Left cardiac atrium (tissue), 4 donors: Measurements from ENCODE around the gene KCNMA1. TPM values are rescaled to one million over a fixed set of nuclear protein-coding genes. Genes with fewer than 3 reads are reported as not detected.
A peak's percentile ranks its signal among the peaks of the same experiment; 100 is the strongest.

ENCODE experiments used
- ATAC-seq, 2 donors: fragments of 200-7000 bp; cut with Tn5 transposase; one replicate each; pipeline ENCODE4 v1.9.1; 2020; ENCODE audit warnings: mild to moderate bottlenecking in 2 of 2, moderate library complexity in 2 of 2
- DNase-seq: peaks from one replicate; pipeline ENCODE4 v3.0.0-alpha.2; 2020
- intact Hi-C, 2 donors: fragments of 100-400 bp; cut with DNase I; formaldehyde crosslinking; loops; one replicate each; pipeline versions ENCODE4 v1.14.1 to v1.15.1; 2022 to 2023
- total RNA-seq, 2 donors: library from RNA; stranded (reverse); fragmentation: NEBNext Ultra II Directional; extraction: Animal tissue kit (Norgen Biotek cat#: 25700); gene quantifications; one replicate each; pipeline ENCODE4 v1.2.1, GENCODE V29; 2021
- donor health status: DM: no; HTN: yes; CAD: no.
- donor health status: DM: no; HTN: yes; CAD: no; lungs with severe emphysema.
- donor health status: DM: yes; HTN: yes; CAD: no.
- donor health status: Dilated cardiomyopathy.

KCNMA1 gene
- total RNA-seq, 2 donors from 2014 or later, result 4.1 to 5.3 TPM

DNA sequence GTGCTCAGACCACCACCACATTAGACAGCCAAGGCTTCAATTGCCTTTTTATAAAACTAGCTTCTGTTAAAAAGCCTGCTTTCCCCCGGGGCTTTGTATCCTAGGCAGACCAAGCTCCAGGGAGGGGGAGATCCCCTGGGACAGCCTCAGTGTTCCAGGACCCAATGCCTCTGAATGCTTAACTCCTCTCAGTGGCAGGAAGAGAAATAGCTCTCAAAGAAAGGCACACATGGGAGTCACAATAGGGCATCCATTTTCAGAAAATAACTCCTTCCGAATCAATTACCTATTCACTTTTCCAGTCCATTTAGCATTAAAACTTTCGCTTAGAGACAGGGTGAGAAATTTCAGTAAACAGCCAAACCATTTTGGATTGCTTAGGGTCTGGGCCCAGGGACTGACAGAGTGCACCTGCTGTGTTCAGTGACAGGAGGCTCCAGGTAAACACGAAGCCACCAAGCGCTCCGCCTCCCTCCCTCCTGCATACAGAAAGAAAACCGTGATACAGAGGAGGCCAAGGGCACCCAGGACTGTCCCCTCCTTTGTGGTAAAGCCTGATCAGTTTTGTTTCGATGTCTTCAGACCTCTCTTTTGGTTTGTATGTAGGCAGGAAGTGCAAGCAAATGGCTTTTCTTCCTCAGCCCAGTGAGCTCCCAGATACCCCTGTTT, 599.7 kb downstream of the KCNMA1 start:
- DNase-seq (no peak), ATAC-seq (no peak)
- intact Hi-C loops, result no loop called here

DNA sequence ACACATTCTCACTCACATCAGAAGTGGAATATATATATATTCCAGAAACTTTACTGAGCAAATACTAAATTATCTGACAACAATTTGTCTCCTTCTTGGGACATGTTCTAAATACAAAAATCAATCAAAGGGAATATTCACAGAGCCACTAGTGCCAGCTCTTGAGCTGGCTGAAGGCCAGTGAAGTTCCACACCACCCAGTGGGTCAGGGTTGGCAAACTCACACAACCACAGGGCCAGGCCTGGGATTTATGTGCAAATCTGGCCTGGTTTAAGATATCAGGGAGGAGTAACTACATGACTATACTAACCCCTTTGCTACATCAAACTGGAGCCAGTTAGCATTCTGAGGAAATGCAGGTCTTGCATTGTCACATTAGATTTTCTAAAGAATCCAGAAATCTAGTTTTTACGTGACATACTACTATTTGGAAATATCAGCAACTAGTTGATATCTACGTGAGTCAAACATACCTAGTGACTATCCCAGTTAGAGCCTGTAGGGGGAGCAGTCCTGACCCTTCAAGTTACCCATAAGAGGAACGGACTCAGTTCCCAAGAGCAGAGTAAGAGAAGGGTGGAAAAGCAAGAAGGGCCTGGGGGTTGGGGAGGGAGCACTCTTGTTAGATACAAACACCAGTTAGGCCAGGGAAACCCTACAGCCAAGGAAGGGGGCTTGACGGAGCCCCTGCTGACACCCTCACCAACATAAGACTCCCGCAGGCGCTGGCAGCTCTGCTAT, 600.4 kb downstream of the KCNMA1 start:
- peak in 1 of 2 donors; percentile 23 for ATAC-seq
- DNase-seq, result no peak
- intact Hi-C loops, result no loop called here

DNA sequence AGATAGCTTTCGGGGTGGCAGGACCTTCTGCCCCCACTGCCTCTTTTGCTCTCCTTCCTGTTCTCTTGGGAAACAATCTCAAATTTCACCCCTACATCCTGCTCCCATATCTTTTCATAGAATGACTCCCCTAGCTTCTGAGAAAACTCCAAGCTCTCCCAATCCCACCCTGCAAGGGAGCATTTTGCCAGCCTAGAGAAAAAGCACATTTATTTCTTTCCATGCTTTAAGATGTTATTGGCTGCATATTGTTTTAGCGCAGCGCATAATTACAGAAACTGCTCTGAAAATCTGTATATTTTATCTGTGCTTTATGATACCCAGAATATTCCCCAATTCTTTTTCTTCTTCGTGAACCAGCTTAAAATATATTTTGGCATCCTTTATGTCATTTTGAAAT, 601.3 kb downstream of the KCNMA1 start:
- ATAC-seq (no peak), DNase-seq (no peak)
- intact Hi-C loops, result no loop called here

DNA sequence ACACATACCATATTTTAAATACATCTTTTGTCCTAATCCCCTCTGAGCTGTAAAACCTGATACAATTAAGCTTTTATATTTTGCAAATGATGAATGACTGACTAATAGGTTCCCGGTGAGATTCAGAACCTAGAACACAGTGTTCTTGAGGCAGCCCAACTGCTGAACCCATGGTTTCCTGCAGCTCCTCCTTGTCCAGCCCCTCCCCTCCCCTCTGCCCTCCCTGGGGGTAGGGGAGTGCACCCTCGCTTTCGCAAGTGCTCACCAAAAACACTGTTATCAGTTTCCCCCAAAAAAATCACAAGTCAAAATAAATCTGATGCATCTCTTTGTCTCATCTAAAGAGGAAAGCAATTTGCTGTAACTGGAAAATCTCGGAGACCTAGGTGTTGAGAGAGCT, 602.8 kb downstream of the KCNMA1 start:
- ATAC-seq (no peak), DNase-seq (no peak)
- intact Hi-C loops, result no loop called here

DNA sequence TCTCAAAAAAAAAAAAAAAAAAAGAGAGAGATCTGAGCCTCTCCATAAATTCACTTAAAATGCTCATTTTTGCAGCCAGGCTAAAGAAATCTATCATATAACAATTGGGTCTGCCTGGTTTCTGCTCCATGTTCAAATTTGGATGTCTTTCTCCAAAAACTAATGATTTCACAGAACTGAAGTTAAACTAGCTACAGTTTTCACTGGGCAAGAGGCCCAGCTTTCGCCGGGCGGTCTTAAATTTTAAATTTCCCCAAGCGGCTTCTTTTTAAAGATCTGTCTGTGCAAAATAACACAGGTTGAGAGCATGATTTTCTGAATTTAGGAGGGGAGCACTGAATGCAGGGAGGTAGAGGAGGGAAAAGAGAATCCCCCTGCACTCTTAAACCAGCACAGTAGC, 603.4 kb downstream of the KCNMA1 start:
- intact Hi-C loops, result no loop called here
- DNase-seq, result no peak
- ATAC-seq, result no peak

DNA sequence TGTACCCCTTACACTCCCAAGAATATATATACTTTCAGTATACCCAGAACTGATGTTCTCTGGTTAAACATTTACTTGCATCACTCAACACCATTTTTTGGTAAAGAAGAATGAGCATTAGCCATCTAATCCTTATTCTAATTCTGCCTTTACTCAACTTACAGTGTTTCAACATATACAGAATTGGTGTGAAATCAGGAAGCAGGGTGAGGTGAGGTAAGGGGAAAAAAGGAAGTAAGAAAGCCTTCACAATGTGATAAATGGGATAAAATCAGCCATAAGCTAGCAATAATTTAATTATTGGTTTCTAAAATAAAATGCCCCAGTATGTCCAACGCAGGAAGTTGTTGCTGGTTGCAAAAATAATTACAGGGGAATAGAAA, 605.4 kb downstream of the KCNMA1 start:
- ATAC-seq (no peak), DNase-seq (no peak)
- intact Hi-C loops, result no loop called here

DNA sequence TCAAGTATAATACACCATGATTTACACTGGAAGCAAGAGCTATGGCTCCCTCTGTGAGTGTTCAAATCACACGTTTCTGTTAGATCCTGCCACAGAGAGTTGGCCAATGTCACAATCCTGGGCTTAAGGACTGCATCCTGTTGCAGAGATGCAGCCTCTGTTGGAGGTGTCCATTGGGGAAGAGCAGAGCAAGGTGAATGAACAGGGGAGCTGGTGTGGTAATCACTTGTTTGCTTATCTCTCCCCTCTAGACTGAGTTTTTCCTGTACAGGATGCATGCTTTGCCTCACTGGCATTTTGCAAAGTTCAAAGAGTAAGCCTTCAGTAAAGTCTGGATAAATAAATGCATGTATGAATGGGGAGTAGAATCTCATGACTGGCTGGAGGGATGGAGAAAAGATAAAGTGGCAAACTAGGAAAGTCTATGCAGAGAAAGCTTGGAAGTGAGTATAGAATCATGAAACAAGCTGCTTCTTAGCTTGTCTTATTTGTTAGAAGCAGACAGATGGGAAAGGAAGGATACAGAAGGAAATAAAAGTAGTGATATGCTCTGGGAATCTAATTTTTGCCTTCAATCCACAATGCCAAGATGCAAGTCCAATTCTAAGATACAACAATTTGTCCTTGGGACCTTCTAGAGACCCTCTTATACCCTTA, 605.9 kb downstream of the KCNMA1 start:
- ATAC-seq (no peak), DNase-seq (no peak)
- intact Hi-C loops, result no loop called here

DNA sequence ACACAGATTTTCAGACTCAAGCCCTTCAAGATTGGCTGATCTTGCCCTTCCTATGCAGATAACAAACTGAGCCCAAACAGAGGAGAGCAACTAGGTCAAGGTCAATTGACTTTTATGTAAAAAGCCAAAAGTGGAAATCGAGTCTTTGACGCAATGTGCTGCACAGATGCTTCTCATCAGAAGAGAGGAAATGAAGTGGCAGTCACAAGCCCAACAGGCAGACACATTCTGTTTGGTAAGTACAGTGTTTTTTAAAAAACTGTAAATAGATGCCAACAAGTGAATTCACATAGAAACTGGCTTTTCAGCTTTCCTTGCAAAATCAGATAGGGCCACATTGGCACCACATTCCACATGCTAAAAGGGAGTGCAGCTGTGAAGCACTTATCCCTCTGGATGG, 606.6 kb downstream of the KCNMA1 start:
- intact Hi-C loops, result no loop called here
- DNase-seq, result no peak
- ATAC-seq, result no peak

DNA sequence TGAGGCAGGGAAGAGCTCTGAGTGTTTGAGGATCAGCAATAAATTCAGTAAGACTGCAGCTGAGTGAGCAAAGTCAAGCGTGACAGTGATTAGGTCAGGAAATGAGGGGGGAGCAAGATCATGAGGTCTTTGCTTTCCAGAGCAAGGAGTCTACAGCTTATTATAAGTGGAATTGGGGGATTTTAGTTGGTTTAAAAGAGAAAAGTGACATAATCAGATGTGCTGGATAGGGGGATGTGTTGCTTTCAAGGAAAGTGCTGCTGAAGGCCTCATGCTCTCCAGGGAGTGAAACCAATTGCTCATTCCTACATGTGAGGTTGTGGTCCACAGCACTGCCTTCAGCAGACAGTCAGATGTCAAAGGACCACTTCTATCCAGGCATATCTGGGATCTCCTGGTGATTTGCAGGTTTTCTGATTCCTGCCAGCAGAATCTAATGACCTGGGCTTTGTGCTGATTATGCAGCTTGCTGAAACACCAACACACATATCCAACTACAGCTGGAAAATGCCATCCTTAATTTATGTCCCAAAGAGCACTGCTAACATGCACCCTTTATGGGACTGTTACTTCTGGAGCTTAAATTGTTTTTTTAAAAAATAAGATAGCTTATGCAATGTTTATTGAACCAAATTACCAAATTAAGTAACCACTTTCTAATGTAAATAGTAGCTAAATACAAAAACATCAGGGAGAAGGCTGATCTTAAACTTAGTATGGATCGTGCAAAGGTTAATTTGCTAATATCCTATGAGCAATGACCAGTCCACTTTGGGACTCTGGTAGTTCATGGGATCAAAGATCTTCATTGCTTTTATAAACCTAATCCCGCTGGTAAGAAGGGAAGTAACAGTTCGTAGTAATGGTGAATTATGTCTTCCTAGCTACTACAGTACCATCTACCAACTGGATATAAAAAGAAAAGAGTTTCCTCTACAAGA, 607.6 kb downstream of the KCNMA1 start:
- DNase-seq, result no peak
- no peak for ATAC-seq
- intact Hi-C loops, result no loop called here

DNA sequence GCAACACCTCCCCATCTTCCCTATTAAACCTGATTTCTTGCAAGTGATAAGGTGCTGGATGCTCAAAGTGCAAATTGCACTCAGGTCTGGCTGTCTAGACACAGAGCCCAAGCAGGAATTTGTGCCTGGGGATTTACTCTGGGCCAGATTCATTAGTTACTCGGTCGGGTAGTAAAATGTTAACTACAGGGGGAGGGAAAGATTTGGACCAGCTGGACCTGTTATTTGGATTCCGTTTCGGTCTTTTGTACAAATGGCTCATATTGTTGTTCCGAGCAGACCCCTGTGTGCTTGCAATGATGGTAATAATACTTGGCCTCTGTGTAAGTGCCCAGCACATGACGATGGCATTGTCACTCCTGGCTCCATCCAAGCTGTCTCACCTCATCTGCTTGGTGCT, 609.6 kb downstream of the KCNMA1 start:
- intact Hi-C loops, result no loop called here
- no peak for DNase-seq
- ATAC-seq, result no peak

DNA sequence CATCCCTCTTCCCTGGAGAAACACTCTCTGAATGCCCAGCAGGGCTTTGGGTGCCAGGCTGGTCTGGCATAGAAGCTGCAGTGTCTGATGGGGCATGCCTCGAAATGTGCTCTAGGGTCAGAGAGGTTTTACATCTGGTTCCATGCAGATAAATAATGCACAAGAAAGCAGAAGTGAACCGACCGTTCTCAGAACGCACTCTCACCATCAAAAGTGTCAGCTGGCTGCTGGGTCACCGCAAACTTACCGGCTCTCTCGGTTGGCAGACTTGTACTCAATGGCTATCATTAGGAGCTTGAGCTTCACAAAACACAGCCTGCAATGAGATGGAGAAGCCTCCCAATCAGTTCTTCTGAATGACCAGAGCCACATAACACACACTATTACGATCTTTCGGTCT, 610.0 kb downstream of the KCNMA1 start:
- ATAC-seq (no peak), DNase-seq (no peak)
- intact Hi-C loops, result no loop called here

DNA sequence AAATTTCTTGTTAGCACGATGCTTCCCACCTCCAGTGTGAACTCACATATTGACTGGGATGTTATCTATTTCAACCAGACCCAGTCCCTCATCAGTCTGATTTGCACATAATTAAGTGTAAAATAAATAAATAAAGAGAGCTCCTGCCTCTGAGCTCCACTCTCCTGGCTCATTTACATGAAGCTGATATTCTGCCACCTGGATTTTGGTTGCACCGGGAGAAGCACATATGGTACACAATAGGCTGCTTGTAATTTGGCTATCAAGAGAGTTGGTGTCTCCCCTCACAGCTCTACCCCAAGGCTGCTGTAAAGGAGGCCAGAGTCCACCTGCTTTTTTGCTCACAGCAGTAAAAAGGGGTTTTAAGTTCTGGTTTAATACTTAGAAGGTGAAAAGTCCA, 610.5 kb downstream of the KCNMA1 start:
- intact Hi-C loops, result no loop called here
- ATAC-seq (no peak), DNase-seq (no peak)

DNA sequence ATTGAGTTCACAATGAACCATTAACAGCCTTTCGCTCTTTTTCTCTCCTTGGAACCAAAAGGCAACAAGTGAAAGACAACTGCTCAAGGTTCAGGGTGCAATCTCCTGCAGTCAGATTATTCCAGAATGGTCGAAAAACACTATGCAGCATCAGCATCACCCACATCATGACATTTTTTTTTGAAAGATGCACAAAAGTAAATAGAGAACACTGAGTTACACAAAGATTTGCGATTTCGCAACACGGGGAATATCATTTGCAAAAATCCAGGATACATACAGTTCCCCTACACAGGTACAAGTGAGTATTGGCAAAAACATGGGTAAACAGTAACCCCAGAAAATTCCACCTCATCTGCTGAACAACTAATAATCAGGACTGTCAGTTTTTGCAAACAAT, 611.5 kb downstream of the KCNMA1 start:
- no peak for ATAC-seq

DNA sequence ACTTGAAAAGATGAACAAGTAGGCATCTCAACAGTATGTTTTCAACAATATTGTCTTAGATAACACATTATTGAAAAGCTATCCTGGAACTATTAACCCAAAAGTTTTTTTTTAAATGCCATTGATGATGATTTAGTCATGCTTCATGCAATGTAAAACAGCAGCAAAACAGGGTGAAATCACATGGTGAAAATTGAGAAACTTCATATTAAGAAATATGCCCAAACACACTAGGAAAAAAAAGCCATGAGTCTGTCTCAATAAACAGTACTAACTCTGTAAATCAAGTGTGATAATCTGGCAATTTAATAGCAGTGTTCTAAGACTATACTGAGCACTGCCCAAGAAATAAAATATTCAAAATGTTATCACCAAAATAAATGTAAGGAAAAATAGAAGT, 613.1 kb downstream of the KCNMA1 start:
- ATAC-seq (no peak), DNase-seq (no peak)
- intact Hi-C loops, result no loop called here

More for the DNA sequence above, 611.5 kb downstream of the KCNMA1 start:
- intact Hi-C loops, result no loop called here
- DNase-seq, result no peak

DNA sequence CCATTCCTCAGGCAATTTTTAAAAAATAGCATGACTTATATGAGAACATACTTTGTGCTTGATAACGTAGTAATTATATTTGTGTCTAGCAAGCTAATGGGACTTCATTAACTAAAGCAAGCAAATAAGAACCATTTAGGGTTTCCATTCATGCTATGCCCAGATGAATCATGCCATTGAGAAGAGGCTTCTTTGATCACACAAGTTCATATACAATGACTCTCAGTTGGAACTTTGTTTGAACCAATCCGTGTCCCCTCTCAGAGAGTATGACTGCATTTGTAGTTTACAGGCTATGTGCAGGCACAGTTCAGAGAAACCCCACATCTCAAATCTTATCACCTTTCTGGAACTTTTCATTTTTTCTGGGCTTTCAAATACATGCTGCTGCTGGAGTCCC, 614.2 kb downstream of the KCNMA1 start:
- DNase-seq, result no peak
- intact Hi-C loops, result no loop called here
- no peak for ATAC-seq

DNA sequence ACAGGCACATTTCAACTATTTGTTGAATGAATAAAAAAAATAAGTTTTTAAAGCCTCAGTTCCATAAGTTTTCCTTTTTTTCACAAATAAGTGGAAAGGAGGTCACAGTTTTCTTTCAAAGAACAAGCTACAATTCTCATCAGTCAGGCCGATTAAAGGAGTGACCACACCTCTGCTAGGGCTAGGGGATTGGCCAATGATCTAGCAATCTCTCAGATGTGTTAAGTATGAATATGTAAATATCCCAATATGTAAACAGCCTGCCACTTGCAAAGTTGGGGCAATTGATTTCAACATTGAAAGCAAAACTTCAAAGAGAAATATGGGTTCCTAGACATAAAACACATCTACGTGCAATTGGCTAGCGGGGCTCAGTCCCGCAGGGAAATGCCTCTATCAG, 614.9 kb downstream of the KCNMA1 start:
- ATAC-seq, result no peak
- intact Hi-C loops, result no loop called here
- DNase-seq, result no peak

DNA sequence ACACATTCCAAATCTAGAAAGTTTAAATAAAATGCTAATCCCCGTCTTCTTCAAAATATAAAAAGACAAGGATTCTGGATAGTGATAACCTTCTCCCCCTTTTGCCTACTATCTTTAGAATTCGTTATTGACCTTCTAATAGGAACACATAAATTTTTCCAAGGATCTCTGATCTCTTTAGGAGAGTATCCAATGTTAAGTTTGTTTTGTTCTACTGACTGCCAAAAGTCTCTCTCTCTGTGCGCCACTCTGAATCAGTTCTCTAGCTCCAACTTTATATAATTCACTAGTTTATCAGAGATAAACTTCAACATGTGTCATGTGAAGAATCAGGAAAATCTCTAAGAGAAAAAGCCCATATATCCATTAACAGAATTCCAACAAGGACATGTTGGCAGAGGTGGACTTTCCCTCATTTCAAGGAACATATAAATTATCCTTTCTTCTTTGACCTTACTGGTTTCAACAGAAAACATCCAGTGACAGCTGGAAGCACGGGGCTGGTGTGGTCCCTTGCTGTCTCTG, 615.6 kb downstream of the KCNMA1 start:
- ATAC-seq (no peak), DNase-seq (no peak)
- intact Hi-C loops, result no loop called here

DNA sequence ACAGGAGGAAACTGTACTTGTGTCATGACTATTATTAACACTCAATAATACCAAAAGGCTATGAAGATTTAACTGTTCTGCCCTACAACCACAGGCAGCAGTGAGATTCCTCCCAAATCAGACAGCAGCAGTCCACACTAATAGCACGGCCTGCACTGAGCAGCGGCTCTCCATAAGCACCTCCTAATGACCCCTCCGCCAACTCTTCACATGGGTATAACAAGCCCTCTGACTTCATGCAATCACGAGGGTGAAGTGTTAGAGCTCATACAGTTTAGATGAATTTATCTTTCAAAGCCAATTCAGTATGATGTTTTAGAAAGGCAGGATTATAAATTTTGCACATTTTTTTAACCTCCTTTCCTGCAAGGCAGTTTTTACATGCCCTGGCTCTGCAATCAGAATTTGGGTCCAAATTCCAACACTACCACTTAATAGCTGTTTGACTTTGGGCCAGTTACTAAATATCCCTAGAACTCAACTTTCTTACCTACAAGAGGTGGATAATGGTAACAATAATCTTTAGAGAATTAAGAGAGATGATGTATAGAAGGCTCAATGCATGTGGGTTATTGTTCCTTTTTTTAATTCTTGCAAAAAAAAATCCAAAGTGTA, 617.1 kb downstream of the KCNMA1 start:
- intact Hi-C loops, result no loop called here
- ATAC-seq, result peak in 1 of 2 donors; percentile 47
- no peak for DNase-seq

DNA sequence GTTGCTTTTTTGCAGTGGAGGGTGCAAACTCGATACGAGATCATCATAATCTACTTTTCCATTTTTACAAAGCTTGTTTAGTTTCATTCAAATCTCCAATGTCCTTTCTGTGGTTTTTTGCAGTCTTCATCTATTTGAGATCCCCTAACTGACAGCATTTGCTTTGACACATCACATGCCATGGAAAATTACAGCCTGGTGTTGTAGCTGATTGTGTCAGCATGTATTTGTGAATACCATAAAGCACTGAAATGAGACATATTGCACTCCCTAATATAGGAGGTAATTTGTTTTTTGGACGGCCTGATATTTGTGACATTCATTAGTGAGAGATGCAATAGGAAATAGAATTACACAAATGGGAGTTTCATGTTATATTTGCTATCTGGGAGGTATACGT, 620.8 kb downstream of the KCNMA1 start:
- DNase-seq (no peak), ATAC-seq (no peak)
- intact Hi-C loops, result no loop called here
